CD14-positive monocyte (primary cell): ENCODE measurements around the gene ASS1. TPM values are rescaled to one million over a fixed set of nuclear protein-coding genes. Genes with fewer than 3 reads are reported as not detected.

Experiments
- DNase-seq, 3 donors: peaks; one replicate each; pipeline ENCODE4 v3.0.0-alpha.2; 2011 to 2022
- H2AFZ ChIP-seq: 2 replicates; pipeline ENCODE4 v1.6.0; 2012; ENCODE audit warnings: mild to moderate bottlenecking, low read depth, low read length, inconsistent platforms; ENCODE audit not compliant: insufficient read depth, poor library complexity, severe bottlenecking
- H3K27ac ChIP-seq, 2 donors: 1 replicate in 1 of 2; 2 replicates in 1 of 2; pipeline ENCODE4 v1.5.1; 2012 to 2013; ENCODE audit warnings: low read length in 2 of 2, control low read depth in 1 of 2, inconsistent platforms in 1 of 2, low read depth in 1 of 2, mild to moderate bottlenecking in 1 of 2
- H3K27me3 ChIP-seq, 2 donors: one replicate each; pipeline versions ENCODE4 v1.6.0 to v1.6.1; 2011 to 2013; ENCODE audit warnings: low read length in 2 of 2; ENCODE audit not compliant: control insufficient read depth in 2 of 2, insufficient read depth in 2 of 2
- H3K36me3 ChIP-seq, 2 donors: replicated peaks in 1 of 2; 1 replicate in 1 of 2; 2 replicates in 1 of 2; pipeline versions ENCODE4 v1.5.1 to v1.6.1; 2012 to 2013; ENCODE audit warnings: low read length in 2 of 2, control low read depth in 1 of 2, inconsistent platforms in 1 of 2, mild to moderate bottlenecking in 1 of 2; ENCODE audit not compliant: insufficient read depth in 2 of 2, control insufficient read depth in 1 of 2
- H3K4me1 ChIP-seq, 2 donors: 1 replicate in 1 of 2; 2 replicates in 1 of 2; pipeline versions ENCODE4 v1.5.1 to v1.6.1; 2012 to 2013; ENCODE audit warnings: low read length in 2 of 2, control low read depth in 1 of 2, inconsistent platforms in 1 of 2, mild to moderate bottlenecking in 1 of 2, moderate library complexity in 1 of 2; ENCODE audit not compliant: insufficient read depth in 2 of 2, control insufficient read depth in 1 of 2
- H3K4me2 ChIP-seq: replicated peaks from 2 replicates; pipeline ENCODE3; 2012; ENCODE audit warnings: low read length, moderate library complexity, mild to moderate bottlenecking; ENCODE audit not compliant: poor library complexity, severe bottlenecking; ENCODE audit errors: extremely low read depth
- H3K4me3 ChIP-seq, 3 experiments: fragments of 200-600 bp in 1 of 3; sonication (generic) in 1 of 3; replicated peaks in 1 of 3; 1 replicate in 2 of 3; 2 replicates in 1 of 3; pipeline ENCODE4 v1.5.1; 2011 to 2013; ENCODE audit warnings: low read length in 3 of 3, mild to moderate bottlenecking in 3 of 3, control low read depth in 2 of 3, low read depth in 2 of 3, inconsistent platforms in 1 of 3, moderate library complexity in 1 of 3
- H3K79me2 ChIP-seq: 2 replicates; pipeline ENCODE4 v1.6.0; 2012; ENCODE audit warnings: mild to moderate bottlenecking, control low read depth, inconsistent platforms, low read length, moderate library complexity; ENCODE audit not compliant: insufficient read depth
- H3K9ac ChIP-seq: 2 replicates; pipeline ENCODE4 v1.6.0; 2017; ENCODE audit warnings: low read length, mild to moderate bottlenecking; ENCODE audit not compliant: insufficient read depth, poor library complexity, severe bottlenecking
- H3K9me3 ChIP-seq, 2 donors: replicated peaks in 1 of 2; 1 replicate in 1 of 2; 2 replicates in 1 of 2; pipeline versions ENCODE4 v1.5.1 to v1.6.1; 2012 to 2013; ENCODE audit warnings: low read length in 2 of 2, control low read depth in 1 of 2; ENCODE audit not compliant: control insufficient read depth in 1 of 2, insufficient read depth in 1 of 2
- H4K20me1 ChIP-seq: 2 replicates; pipeline ENCODE4 v1.6.0; 2012; ENCODE audit warnings: mild to moderate bottlenecking, low read length, control low read depth, moderate library complexity; ENCODE audit not compliant: insufficient read depth
- H3K27ac Mint-ChIP-seq, 7 donors: one replicate each; pipeline ENCODE4 v1.8.0; 2020; ENCODE audit warnings: mild to moderate bottlenecking in 7 of 7, mixed read lengths in 7 of 7, moderate library complexity in 6 of 7, inconsistent platforms in 2 of 7
- H3K27me3 Mint-ChIP-seq, 3 donors: one replicate each; pipeline ENCODE4 v1.8.0; 2021 to 2022; ENCODE audit warnings: low read depth in 3 of 3, mild to moderate bottlenecking in 3 of 3, mixed read lengths in 3 of 3, moderate library complexity in 3 of 3, inconsistent platforms in 1 of 3
- H3K36me3 Mint-ChIP-seq, 2 donors: one replicate each; pipeline ENCODE4 v1.8.0; 2020; ENCODE audit warnings: mixed read lengths in 2 of 2, inconsistent platforms in 1 of 2, mild to moderate bottlenecking in 1 of 2
- H3K4me1 Mint-ChIP-seq: one replicate; pipeline ENCODE4 v1.8.0; 2020; ENCODE audit warnings: mild to moderate bottlenecking, mixed read lengths
- H3K4me3 Mint-ChIP-seq, 2 donors: one replicate each; pipeline ENCODE4 v1.8.0; 2020; ENCODE audit warnings: mild to moderate bottlenecking in 2 of 2, mixed read lengths in 2 of 2, moderate library complexity in 1 of 2
- H3K9me3 Mint-ChIP-seq, 7 donors: one replicate each; pipeline ENCODE4 v1.8.0; 2020 to 2022; ENCODE audit warnings: mixed read lengths in 7 of 7, mild to moderate bottlenecking in 6 of 7, moderate library complexity in 6 of 7, inconsistent platforms in 2 of 7
- CTCF ChIP-seq: fragments of 200-600 bp; IDR thresholded peaks from one replicate; pipeline ENCODE4 v1.8.0; 2022; ENCODE audit warnings: antibody characterized with exemption, mild to moderate bottlenecking
- WGBS: methylation state at CpG from one replicate; pipeline ENCODE4 v1.1.5; 2013; ENCODE audit warnings: missing lambda C conversion rate; ENCODE audit not compliant: insufficient coverage; 5-methylcytosine and 5-hydroxymethylcytosine counted together
- intact Hi-C, 2 donors: fragments of 100-400 bp; cut with micrococcal nuclease; formaldehyde crosslinking; loops; one replicate each; pipeline versions ENCODE4 v1.15.0 to v1.15.1; 2023
- polyA plus RNA-seq, 3 donors: library from polyadenylated mRNA; depleted of rRNA in 1 of 3; unstranded in 2 of 3; stranded (reverse) in 1 of 3; fragments of 300-500 nt in 2 of 3; fragments of >200 nt in 1 of 3; fragmentation: Illumina TruSeq in 2 of 3; gene quantifications; 1 replicate in 2 of 3; 2 replicates in 1 of 3; pipeline ENCODE4 v1.2.3, GENCODE V29; 2012 to 2021

Gene ASS1
- polyA plus RNA-seq, 3 donors = not detected

GRCh38 chr9:130486103-130486502 is 41.3 kb downstream of the ASS1 start:
- Histone ChIP-seq H3K79me2 (no peaks in the 10 kb centered on the region), H3K9ac (no peak overlapping the region), H2AFZ (no peak overlapping the region), H3K27ac (no peak overlapping the region), H4K20me1 (no peaks in the 10 kb centered on the region), H3K27me3 (peaks cover 2 to 23% of the 10 kb centered on the region in 2 donors), H3K4me3 (no peak overlapping the region), H3K4me2 (no peak overlapping the region), H3K4me1 (no peaks in the 10 kb centered on the region), H3K36me3 (no peaks in the 10 kb centered on the region), H3K9me3 (no peaks in the 10 kb centered on the region)
- Mint-ChIP-seq H3K4me3 (no peak overlapping the region), H3K27ac (no peak overlapping the region), H3K36me3 (no peaks in the 10 kb centered on the region), H3K27me3 (peaks cover 23 to 36% (median 32%) of the 10 kb centered on the region in 3 donors), H3K4me1 (peaks cover 3% of the 10 kb centered on the region), H3K9me3 (no peaks in the 10 kb centered on the region)
- WGBS = 98% methylated on average over 4 of the region's 6 CpGs
- no peak for TF ChIP-seq CTCF
- intact Hi-C loops = no loop called here
- no peak for DNase-seq

- H3K9ac ChIP-seq = no peak overlapping the region
- peaks cover 3% of the 10 kb centered on the region for H3K4me1 Mint-ChIP-seq
- TF ChIP-seq CTCF = no peak
- no peaks in the 10 kb centered on the region for H4K20me1 ChIP-seq
- no peaks in the 10 kb centered on the region for H3K36me3 ChIP-seq
- peak overlapping the region in 2 of 7 donors; percentile 20 to 32 for H3K27ac Mint-ChIP-seq
- peaks cover 23 to 33% (median 30%) of the 10 kb centered on the region in 3 donors for H3K27me3 Mint-ChIP-seq
- intact Hi-C loops = no loop called here
- DNase-seq = no peak
- no peak overlapping the region for H3K4me2 ChIP-seq
- peaks cover 2 to 20% of the 10 kb centered on the region in 2 donors for H3K27me3 ChIP-seq
- H3K79me2 ChIP-seq = no peaks in the 10 kb centered on the region
- H3K4me3 Mint-ChIP-seq = no peak overlapping the region
- no peaks in the 10 kb centered on the region for H3K4me1 ChIP-seq
- no peak overlapping the region for H3K27ac ChIP-seq
- H3K36me3 Mint-ChIP-seq = no peaks in the 10 kb centered on the region
- no peaks in the 10 kb centered on the region for H3K9me3 Mint-ChIP-seq
- no peaks in the 10 kb centered on the region for H3K9me3 ChIP-seq
- H2AFZ ChIP-seq = no peak overlapping the region
- no peak overlapping the region for H3K4me3 ChIP-seq
- WGBS = 24% methylated on average over 5 of the region's 6 CpGs
Observed at GRCh38 chr9:130487500-130487899, 42.7 kb downstream of the ASS1 start.
